Measurements from ENCODE around the gene RALGAPA2. TPM values are rescaled to one million over a fixed set of nuclear protein-coding genes. Genes with fewer than 3 reads are reported as not detected.

Gene RALGAPA2
- total RNA-seq, 1 experiment from 2014 or later, result 10.8 TPM

GRCh38 chr20:20520776-20521175 lies 191.7 kb downstream of the RALGAPA2 start:
- ATAC-seq (no peak), DNase-seq (ENCODE audit: low read depth, low spot score) (no peak)
- POLR2A ChIA-PET, result no interaction called here
- Histone ChIP-seq H3K4me2 (ENCODE audit: low read length) (no peak overlapping the region), H3K9me2 (ENCODE audit: insufficient read depth) (no peaks in the 10 kb centered on the region), H3K9me3 (ENCODE audit: control insufficient read depth in 1 of 2, insufficient read depth in 1 of 2, low read depth in 1 of 2, low read length in 2 of 2) (no peaks in the 10 kb centered on the region), H3K4me1 (ENCODE audit: control insufficient read depth in 1 of 2, insufficient read depth in 2 of 2, low read length in 2 of 2) (no peaks in the 10 kb centered on the region), H3K9ac (ENCODE audit: low read length) (no peak overlapping the region), H3K27me3 (ENCODE audit: insufficient read depth, low read length) (no peaks in the 10 kb centered on the region), H3K79me2 (ENCODE audit: insufficient read depth, low read length) (no peaks in the 10 kb centered on the region), H3K4me3 (replicated peaks in 1 of 2; ENCODE audit: low read depth in 1 of 2, low read length in 2 of 2) (no peak overlapping the region), H3K36me3 (ENCODE audit: control insufficient read depth in 1 of 2, insufficient read depth in 2 of 2, low read length in 2 of 2) (no peaks in the 10 kb centered on the region), H2AFZ (ENCODE audit: low read depth, low read length, poor library complexity, severe bottlenecking) (no peak overlapping the region), H4K20me1 (ENCODE audit: insufficient read depth) (no peaks in the 10 kb centered on the region), H3K27ac (ENCODE audit: low read depth, low read length) (no peak overlapping the region)
- no peak for TF ChIP-seq EZH2 (IDR thresholded peaks at IDR 0.05)
- TF ChIP-seq TCF7L2 (IDR thresholded peaks at IDR 0.05; ENCODE audit: borderline replicate concordance, extremely low read depth, insufficient read depth, insufficient read length), result no peak
- TF ChIP-seq SRF (IDR thresholded peaks at IDR 0.05; ENCODE audit: low read depth), result no peak
- TF ChIP-seq REST (IDR thresholded peaks at IDR 0.05; ENCODE audit: low read depth), result no peak
- TF ChIP-seq CBX3 (IDR thresholded peaks at IDR 0.05; ENCODE audit: low read depth), result no peak
- no peak for TF ChIP-seq ZNF274 (IDR thresholded peaks at IDR 0.05; ENCODE audit: low read depth, low read length)
- TF ChIP-seq POLR2A (IDR thresholded peaks at IDR 0.05; ENCODE audit: borderline replicate concordance, extremely low read depth, insufficient read depth, insufficient read length), result no peak
- no peak for TF ChIP-seq ATF3 (IDR thresholded peaks at IDR 0.05)
- no peak for TF ChIP-seq EGR1 (IDR thresholded peaks at IDR 0.05; ENCODE audit: low read depth)
- no peak for TF ChIP-seq SIN3A (IDR thresholded peaks at IDR 0.05; ENCODE audit: low read depth)
- no peak for TF ChIP-seq MAX (IDR thresholded peaks at IDR 0.05)
- TF ChIP-seq CEBPB (IDR thresholded peaks at IDR 0.05; ENCODE audit: low read depth), result no peak
- TF ChIP-seq POLR2AphosphoS5 (IDR thresholded peaks at IDR 0.05; ENCODE audit: low read depth, low read length), result no peak
- TF ChIP-seq RAD21 (IDR thresholded peaks at IDR 0.05; ENCODE audit: low read depth), result no peak
- intact Hi-C loops (cut with micrococcal nuclease), result no loop called here
- RAD21 ChIA-PET (ENCODE audit: low non-redundant PET in 1 of 2, low total read pairs in 2 of 2, uncharacterized antibody in 2 of 2, unreplicated experiment in 2 of 2), result no interaction called here
- CTCF ChIA-PET, result no interaction called here
- no TSS peak for BruUV-seq (replicated peaks)

Data from HCT116 (cell line).